ENCODE measurements around the gene FRMPD4. TPM values are rescaled to one million over a fixed set of nuclear protein-coding genes. Genes with fewer than 3 reads are reported as not detected.

FRMPD4 gene
- total RNA-seq, 1 donor from 2014 or later: not detected

DNA sequence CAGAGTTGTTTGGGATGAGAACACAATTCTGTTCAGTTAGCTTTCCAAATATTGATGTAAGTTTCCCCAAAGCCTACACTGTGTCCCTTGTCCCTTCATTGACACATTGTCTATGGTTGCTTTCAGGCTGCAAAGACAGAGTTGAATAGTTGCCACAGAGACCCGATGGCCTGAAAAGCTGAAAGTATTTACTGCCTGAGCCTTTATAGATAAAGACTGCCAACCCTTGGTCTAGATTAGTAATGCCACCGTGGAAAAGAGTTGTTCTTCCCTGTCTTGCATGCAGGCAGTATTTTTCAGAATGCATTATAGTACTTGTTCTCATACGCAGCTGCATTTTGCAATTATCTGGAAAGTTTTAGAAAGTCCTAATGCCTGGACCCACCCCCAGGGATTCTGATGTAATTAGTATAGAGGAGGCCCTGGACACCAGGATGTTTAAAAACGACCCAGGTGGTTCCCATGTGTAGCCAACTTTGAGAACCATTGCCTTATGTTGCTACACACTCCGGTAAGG is 180.8 kb downstream of the FRMPD4 start:
- Mint-ChIP-seq H3K36me3 (ENCODE audit: low read depth) (no peaks in the 10 kb centered on the region), H3K4me3 (ENCODE audit: low read depth) (no peak overlapping the region), H3K9me3 (no peaks in the 10 kb centered on the region), H3K27me3 (ENCODE audit: low read depth) (no peaks in the 10 kb centered on the region), H3K4me1 (ENCODE audit: low read depth) (no peaks in the 10 kb centered on the region), H3K27ac (no peak overlapping the region)
- intact Hi-C loops (cut with micrococcal nuclease): no loop called here
- DNase-seq (ENCODE audit: low spot score): no peak

DNA sequence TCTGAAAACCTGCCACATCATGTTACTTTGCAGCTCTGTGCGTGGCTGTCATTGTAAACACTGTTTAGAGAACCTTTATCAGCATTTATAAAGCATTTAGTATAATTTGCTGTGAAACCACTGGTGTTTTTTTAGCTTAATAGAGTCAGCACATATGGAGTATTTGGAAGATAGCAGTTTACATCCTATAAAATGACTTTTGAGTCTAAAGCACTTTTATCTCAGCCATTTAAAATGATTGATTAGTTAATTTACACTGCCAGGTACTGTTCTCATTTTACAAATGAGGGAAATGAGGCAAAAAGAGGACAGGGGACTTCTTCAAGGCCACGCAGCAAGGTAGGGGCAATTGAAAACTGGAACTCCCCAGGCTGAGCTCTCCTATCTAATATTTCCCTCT is 181.7 kb downstream of the FRMPD4 start:
- intact Hi-C loops (cut with micrococcal nuclease): no loop called here
- H3K9me3 Mint-ChIP-seq: no peaks in the 10 kb centered on the region
- no peaks in the 10 kb centered on the region for H3K36me3 Mint-ChIP-seq (ENCODE audit: low read depth)
- no peak overlapping the region for H3K27ac Mint-ChIP-seq
- H3K27me3 Mint-ChIP-seq (ENCODE audit: low read depth): no peaks in the 10 kb centered on the region
- H3K4me3 Mint-ChIP-seq (ENCODE audit: low read depth): no peak overlapping the region
- H3K4me1 Mint-ChIP-seq (ENCODE audit: low read depth): no peaks in the 10 kb centered on the region
- DNase-seq (ENCODE audit: low spot score): no peak

DNA sequence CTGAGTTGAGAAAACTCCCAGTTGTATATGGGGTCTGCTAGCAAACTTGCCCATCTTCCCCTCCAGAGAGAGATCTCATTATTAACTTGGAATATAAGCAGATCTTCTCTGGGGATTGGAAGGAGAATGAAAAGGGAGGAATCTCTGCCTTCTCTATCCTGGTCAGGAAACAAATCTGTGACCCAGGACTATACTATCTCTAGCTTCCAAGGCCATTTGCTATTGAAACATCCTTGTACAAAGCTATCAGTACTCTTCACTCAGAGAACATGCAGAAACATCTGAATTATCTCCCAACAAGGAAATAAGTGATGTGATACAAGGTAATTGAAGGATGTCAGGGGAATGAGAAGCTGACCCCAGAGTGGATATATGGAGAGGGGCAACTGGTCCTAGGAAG is 183.8 kb downstream of the FRMPD4 start:
- DNase-seq (ENCODE audit: low spot score): no peak
- no peak overlapping the region for H3K27ac Mint-ChIP-seq
- no peak overlapping the region for H3K4me3 Mint-ChIP-seq (ENCODE audit: low read depth)
- no peaks in the 10 kb centered on the region for H3K36me3 Mint-ChIP-seq (ENCODE audit: low read depth)
- intact Hi-C loops (cut with micrococcal nuclease): no loop called here
- H3K4me1 Mint-ChIP-seq (ENCODE audit: low read depth): no peaks in the 10 kb centered on the region
- no peaks in the 10 kb centered on the region for H3K9me3 Mint-ChIP-seq
- H3K27me3 Mint-ChIP-seq (ENCODE audit: low read depth): no peaks in the 10 kb centered on the region

DNA sequence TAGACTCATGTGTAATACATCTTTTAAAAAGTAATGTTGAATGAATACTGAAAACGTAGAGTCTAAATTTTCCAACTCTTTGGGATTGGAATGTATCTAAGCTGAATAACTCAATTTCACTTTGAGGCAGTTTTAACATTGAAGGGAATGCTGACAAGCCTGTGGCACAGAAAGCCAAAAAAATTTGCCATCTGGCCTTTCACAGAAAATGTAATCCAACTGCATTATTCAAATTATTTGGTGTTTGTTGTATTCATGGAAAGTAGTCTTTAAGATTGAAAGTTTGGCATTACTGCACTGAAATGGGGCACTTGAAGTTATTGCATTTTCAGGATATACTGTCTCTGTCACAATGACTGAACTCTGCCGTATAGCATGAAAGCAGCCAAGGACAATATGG is 186.9 kb downstream of the FRMPD4 start:
- intact Hi-C loops (cut with micrococcal nuclease): no loop called here
- Mint-ChIP-seq H3K27ac (no peak overlapping the region), H3K36me3 (ENCODE audit: low read depth) (no peaks in the 10 kb centered on the region), H3K9me3 (no peaks in the 10 kb centered on the region), H3K4me3 (ENCODE audit: low read depth) (no peak overlapping the region), H3K4me1 (ENCODE audit: low read depth) (no peaks in the 10 kb centered on the region), H3K27me3 (ENCODE audit: low read depth) (no peaks in the 10 kb centered on the region)
- no peak for DNase-seq (ENCODE audit: low spot score)

DNA sequence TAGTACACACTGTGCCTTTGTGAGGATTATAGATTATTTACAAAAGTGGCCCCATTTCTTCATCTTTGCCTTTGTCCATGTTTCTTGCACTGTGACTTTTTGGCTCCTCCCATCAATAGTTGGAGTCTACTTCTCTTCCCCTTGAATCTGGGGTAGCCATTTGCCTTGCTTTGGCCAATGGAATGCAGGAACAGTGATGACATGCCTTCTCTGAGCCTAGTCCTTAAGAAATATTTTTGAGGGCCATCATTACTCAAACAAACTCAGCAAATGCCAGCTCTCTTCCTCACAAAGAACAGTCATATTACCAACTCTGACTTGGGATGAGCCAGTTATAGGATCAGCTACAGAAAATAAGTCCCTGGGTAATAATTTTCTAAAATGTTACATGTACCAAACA is 189.6 kb downstream of the FRMPD4 start:
- Mint-ChIP-seq H3K36me3 (ENCODE audit: low read depth) (no peaks in the 10 kb centered on the region), H3K27ac (no peak overlapping the region), H3K9me3 (no peaks in the 10 kb centered on the region), H3K4me3 (ENCODE audit: low read depth) (no peak overlapping the region), H3K4me1 (ENCODE audit: low read depth) (no peaks in the 10 kb centered on the region), H3K27me3 (ENCODE audit: low read depth) (no peaks in the 10 kb centered on the region)
- intact Hi-C loops (cut with micrococcal nuclease): no loop called here
- no peak for DNase-seq (ENCODE audit: low spot score)

DNA sequence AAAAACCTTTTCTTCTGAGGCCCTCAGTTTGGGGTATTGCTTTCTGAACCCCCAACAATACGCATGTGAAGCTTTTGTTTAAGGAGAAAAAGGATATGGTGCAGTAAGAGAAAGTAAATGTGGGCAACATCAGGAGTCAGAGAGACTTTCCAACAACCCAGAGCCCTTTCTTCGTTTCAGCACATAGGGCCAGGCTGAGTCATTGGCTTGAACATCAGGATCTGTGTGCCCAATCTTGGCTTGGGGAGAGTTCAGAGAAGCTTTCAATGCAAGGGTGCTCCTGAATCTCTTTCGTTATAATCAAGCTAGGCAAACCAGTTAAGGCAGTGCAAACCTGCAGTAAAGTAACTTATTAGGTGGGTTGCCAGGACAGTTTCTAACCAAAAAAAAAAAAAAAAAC is 191.2 kb downstream of the FRMPD4 start:
- Mint-ChIP-seq H3K4me1 (ENCODE audit: low read depth) (no peaks in the 10 kb centered on the region), H3K27me3 (ENCODE audit: low read depth) (no peaks in the 10 kb centered on the region), H3K9me3 (no peaks in the 10 kb centered on the region), H3K27ac (no peak overlapping the region), H3K36me3 (ENCODE audit: low read depth) (no peaks in the 10 kb centered on the region), H3K4me3 (ENCODE audit: low read depth) (no peak overlapping the region)
- no peak for DNase-seq (ENCODE audit: low spot score)
- intact Hi-C loops (cut with micrococcal nuclease): no loop called here

DNA sequence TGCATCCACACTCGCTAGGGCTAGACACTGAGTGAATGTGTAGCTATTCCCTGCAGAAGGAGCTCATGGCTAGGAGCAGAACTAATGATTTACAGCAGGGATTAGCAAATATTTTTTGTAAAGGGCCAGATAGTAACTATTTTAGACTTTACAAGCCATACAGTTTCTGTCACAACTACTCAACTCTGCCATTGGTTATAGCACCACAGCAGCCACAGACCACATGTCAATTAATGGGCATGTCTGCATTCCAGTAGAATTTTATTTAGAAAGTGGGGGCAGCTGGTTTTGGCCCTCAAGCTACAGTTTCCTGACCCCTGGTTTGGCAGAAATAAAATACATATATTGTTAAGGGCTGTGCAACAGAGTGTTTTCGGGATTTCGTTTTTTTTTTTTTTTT is 192.6 kb downstream of the FRMPD4 start:
- DNase-seq (ENCODE audit: low spot score): no peak
- H3K9me3 Mint-ChIP-seq: no peaks in the 10 kb centered on the region
- H3K4me3 Mint-ChIP-seq (ENCODE audit: low read depth): no peak overlapping the region
- H3K36me3 Mint-ChIP-seq (ENCODE audit: low read depth): no peaks in the 10 kb centered on the region
- no peaks in the 10 kb centered on the region for H3K27me3 Mint-ChIP-seq (ENCODE audit: low read depth)
- no peak overlapping the region for H3K27ac Mint-ChIP-seq
- intact Hi-C loops (cut with micrococcal nuclease): no loop called here
- no peaks in the 10 kb centered on the region for H3K4me1 Mint-ChIP-seq (ENCODE audit: low read depth)

DNA sequence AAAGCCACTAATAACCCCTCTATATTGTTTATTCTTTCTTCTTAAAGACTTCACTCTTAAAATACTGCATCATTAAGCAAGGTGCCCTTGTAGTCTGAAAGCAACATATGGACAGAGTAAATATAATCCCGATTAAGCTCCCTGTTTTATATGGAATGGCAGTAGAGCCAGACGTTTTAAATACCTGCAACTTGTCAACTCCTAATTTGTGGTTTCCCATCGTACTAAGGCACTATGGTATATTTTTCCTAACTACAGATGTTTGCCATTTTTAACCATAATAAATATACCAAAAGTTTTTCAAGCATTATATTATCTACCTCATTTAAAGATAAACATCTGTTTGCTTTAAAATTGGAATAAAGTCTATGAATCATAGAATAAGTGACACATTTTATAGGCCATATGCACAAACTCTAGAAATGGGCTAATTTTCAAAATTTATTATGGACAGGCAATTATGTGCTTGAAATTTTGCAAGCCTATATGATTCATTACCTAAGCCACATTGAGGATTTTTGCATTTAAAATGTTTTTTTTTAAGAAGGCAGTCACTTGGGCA is 194.6 kb downstream of the FRMPD4 start:
- H3K9me3 Mint-ChIP-seq: no peaks in the 10 kb centered on the region
- DNase-seq (ENCODE audit: low spot score): no peak
- no peaks in the 10 kb centered on the region for H3K27me3 Mint-ChIP-seq (ENCODE audit: low read depth)
- intact Hi-C loops (cut with micrococcal nuclease): no loop called here
- H3K4me3 Mint-ChIP-seq (ENCODE audit: low read depth): no peak overlapping the region
- H3K36me3 Mint-ChIP-seq (ENCODE audit: low read depth): no peaks in the 10 kb centered on the region
- no peaks in the 10 kb centered on the region for H3K4me1 Mint-ChIP-seq (ENCODE audit: low read depth)
- no peak overlapping the region for H3K27ac Mint-ChIP-seq

DNA sequence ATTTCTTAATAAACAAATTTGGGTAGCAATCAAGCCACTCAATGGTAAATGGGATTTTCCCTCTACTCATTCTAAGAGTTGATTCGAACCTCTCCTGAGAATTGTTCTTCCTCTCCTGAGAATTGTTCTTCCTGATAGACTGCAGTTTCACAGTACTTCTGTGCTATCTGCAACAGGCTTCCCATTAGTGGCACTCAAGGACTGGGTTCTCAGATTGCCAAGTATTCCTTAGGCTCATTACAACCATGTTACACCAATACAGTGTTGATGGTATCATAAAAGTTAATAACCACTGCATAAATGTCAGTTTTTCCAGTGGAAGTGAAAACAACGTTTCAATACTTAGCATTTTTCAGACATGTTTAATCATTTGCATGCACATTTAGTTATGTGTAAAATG is 201.6 kb downstream of the FRMPD4 start:
- no peak for DNase-seq (ENCODE audit: low spot score)
- H3K27ac Mint-ChIP-seq: no peak overlapping the region
- H3K27me3 Mint-ChIP-seq (ENCODE audit: low read depth): no peaks in the 10 kb centered on the region
- no peaks in the 10 kb centered on the region for H3K4me1 Mint-ChIP-seq (ENCODE audit: low read depth)
- no peak overlapping the region for H3K4me3 Mint-ChIP-seq (ENCODE audit: low read depth)
- no peaks in the 10 kb centered on the region for H3K36me3 Mint-ChIP-seq (ENCODE audit: low read depth)
- intact Hi-C loops (cut with micrococcal nuclease): no loop called here
- no peaks in the 10 kb centered on the region for H3K9me3 Mint-ChIP-seq

DNA sequence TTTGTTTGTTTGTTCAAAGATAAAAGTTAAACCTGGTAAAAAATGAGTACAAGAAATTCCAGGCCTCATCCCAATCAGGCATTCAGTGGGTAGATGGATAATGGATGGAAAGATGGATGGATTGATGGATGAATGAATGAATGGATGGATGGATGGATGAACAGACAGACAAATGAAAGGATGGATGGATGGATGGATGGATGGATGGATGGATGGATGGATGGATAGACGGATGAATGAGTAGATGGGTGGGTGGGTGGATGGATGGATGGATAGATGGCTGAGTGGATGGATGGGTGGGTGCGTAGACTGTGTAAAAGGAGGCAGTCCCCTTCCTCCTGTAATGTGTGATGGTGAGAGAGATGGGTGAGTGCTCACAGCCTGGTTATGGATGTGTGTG is 206.7 kb downstream of the FRMPD4 start:
- Mint-ChIP-seq H3K36me3 (ENCODE audit: low read depth) (no peaks in the 10 kb centered on the region), H3K27me3 (ENCODE audit: low read depth) (no peaks in the 10 kb centered on the region), H3K4me1 (ENCODE audit: low read depth) (no peaks in the 10 kb centered on the region), H3K9me3 (no peaks in the 10 kb centered on the region), H3K27ac (no peak overlapping the region), H3K4me3 (ENCODE audit: low read depth) (no peak overlapping the region)
- intact Hi-C loops (cut with micrococcal nuclease): no loop called here
- no peak for DNase-seq (ENCODE audit: low spot score)

DNA sequence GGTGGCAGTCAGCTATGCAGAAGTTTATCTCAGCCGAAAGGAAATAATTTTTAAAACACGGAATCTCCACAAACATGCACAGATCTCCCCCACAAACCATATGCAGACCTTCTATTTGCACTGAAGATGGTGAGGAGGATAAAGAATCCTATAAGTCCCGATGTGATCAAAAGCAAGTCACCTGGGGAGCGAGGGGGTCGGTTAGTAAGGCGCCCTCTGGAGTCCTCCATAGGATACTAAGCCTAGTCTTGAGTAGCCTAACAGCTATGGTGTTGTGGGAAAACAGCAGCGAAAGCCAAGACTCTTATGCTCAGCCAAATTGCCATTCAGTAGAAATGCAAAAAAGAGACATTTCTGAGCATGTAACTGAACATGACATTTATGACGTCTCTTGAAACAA is 210.9 kb downstream of the FRMPD4 start:
- H3K9me3 Mint-ChIP-seq: no peaks in the 10 kb centered on the region
- H3K4me3 Mint-ChIP-seq (ENCODE audit: low read depth): no peak overlapping the region
- H3K36me3 Mint-ChIP-seq (ENCODE audit: low read depth): no peaks in the 10 kb centered on the region
- no peak overlapping the region for H3K27ac Mint-ChIP-seq
- H3K4me1 Mint-ChIP-seq (ENCODE audit: low read depth): no peaks in the 10 kb centered on the region
- no peaks in the 10 kb centered on the region for H3K27me3 Mint-ChIP-seq (ENCODE audit: low read depth)
- intact Hi-C loops (cut with micrococcal nuclease): no loop called here
- DNase-seq (ENCODE audit: low spot score): no peak

DNA sequence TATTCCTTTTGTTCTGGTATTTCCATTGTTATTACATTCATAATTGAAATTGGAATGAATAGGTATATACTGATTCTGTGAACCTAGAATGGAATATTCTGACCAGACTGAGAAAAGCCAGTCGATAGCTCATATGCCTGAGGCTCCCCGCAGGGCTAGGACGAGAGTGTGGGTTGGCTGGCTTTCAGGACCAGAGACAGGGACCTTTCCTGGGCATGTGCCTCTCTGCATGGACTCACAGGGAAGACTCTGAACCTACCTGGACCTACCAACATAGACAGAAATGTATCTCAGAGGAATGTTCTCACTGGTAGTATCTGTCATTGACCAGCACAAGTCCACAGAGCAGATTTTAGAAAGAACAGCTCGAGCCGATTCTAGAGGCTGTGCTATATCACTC is 214.6 kb downstream of the FRMPD4 start:
- DNase-seq (ENCODE audit: low spot score): no peak
- H3K36me3 Mint-ChIP-seq (ENCODE audit: low read depth): no peaks in the 10 kb centered on the region
- H3K27me3 Mint-ChIP-seq (ENCODE audit: low read depth): no peaks in the 10 kb centered on the region
- no peak overlapping the region for H3K4me3 Mint-ChIP-seq (ENCODE audit: low read depth)
- H3K4me1 Mint-ChIP-seq (ENCODE audit: low read depth): no peaks in the 10 kb centered on the region
- H3K27ac Mint-ChIP-seq: no peak overlapping the region
- intact Hi-C loops (cut with micrococcal nuclease): no loop called here
- H3K9me3 Mint-ChIP-seq: no peaks in the 10 kb centered on the region

DNA sequence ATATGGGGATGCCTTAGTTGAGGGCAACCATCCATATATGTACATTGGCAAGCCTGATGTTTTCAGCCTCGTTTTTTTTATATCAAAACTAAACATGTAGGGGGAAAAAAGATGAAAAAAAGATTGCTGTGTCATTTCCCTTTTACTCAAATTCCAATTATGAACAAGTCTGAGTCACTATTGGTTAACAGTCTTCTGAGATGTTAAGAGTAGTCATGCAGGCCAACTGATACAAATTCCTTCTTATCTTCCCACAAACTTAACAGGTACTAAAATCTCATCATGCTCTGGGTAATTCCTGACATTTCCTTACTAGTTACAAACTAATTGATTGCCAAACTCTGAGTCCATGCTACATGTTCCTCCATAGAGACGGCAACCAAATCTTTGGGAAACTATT is 222.1 kb downstream of the FRMPD4 start:
- Mint-ChIP-seq H3K4me3 (ENCODE audit: low read depth) (no peak overlapping the region), H3K36me3 (ENCODE audit: low read depth) (no peaks in the 10 kb centered on the region), H3K27me3 (ENCODE audit: low read depth) (no peaks in the 10 kb centered on the region), H3K27ac (no peak overlapping the region), H3K9me3 (no peaks in the 10 kb centered on the region), H3K4me1 (ENCODE audit: low read depth) (no peaks in the 10 kb centered on the region)
- no peak for DNase-seq (ENCODE audit: low spot score)
- intact Hi-C loops (cut with micrococcal nuclease): no loop called here

DNA sequence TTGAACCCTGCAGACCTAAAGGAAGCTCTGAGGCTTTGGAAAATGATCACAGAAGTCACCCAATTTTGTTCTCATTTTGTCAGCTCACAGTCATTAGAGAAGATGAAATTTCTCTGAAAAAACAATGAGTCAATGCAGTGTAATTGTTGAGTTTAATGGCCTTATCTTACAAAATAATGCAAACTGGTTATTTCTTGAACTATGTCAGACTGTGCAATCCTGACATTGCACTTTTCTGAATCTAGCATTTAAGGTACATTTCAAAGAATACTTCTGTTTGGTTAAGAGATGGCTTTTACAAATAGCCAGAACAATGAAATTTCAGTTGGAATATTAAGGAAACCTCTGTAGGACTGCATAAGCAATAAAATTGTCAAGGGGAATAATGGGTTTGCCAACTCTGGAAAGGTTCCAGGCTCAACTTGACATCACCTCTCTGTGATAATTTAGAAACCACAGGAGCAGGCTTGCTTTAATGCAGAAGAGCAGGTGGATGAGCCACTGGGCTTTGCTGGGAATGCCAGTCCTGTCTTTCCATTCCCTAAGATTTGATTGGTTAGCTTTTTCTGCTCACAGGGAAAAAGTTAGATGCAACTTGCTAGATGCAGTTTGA is 222.8 kb downstream of the FRMPD4 start:
- H3K36me3 Mint-ChIP-seq (ENCODE audit: low read depth): no peaks in the 10 kb centered on the region
- H3K4me1 Mint-ChIP-seq (ENCODE audit: low read depth): no peaks in the 10 kb centered on the region

More for the DNA sequence above, 222.8 kb downstream of the FRMPD4 start:
- H3K4me3 Mint-ChIP-seq (ENCODE audit: low read depth): no peak overlapping the region
- no peaks in the 10 kb centered on the region for H3K9me3 Mint-ChIP-seq
- intact Hi-C loops (cut with micrococcal nuclease): no loop called here
- H3K27ac Mint-ChIP-seq: no peak overlapping the region
- no peaks in the 10 kb centered on the region for H3K27me3 Mint-ChIP-seq (ENCODE audit: low read depth)
- DNase-seq (ENCODE audit: low spot score): no peak

Measured in activated T-helper 2 cell treated with anti-CD3 and anti-CD28 coated beads, Interferon-gamma antibody, Interleukin-2, Interleukin-4, amounts not matched to agents 10 μg/mL and 5 μg/mL and 100 μg/mL, durations not matched to agents 14 hours and 24 hours and 36 hours (primary cell).